HG03039 (cell line): Measurements from ENCODE around the gene NR1D2.
A peak's percentile ranks its signal among the peaks of the same experiment; 100 is the strongest.

Source experiments
- ATAC-seq: cut with Tn5 transposase; IDR thresholded peaks from one replicate; pipeline ENCODE4 v1.9.1; 2021; ENCODE audit warnings: mild to moderate bottlenecking, moderate library complexity; ENCODE audit not compliant: unreplicated experiment

NR1D2 gene

DNA sequence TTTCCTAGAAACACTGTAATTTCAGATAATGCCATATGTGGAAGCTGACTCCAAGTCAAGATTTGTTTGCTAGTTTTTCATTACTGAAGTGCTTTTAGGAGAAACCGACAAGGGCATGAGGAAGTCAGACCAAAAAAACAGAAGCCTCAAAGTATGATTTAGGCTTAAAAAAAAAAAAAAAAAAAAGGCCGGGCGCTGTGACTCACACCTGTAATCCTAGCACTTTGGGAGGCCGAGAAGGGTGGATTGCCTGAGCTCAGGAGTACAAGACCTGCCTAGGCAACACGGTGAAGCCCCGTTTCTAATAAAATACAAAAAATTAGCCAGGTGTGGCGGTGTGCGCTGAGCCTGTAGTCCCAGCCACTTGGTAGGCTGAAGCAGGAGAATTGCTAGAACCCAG lies 16.6 kb upstream of the NR1D2 start:
- ATAC-seq, result no peak

DNA sequence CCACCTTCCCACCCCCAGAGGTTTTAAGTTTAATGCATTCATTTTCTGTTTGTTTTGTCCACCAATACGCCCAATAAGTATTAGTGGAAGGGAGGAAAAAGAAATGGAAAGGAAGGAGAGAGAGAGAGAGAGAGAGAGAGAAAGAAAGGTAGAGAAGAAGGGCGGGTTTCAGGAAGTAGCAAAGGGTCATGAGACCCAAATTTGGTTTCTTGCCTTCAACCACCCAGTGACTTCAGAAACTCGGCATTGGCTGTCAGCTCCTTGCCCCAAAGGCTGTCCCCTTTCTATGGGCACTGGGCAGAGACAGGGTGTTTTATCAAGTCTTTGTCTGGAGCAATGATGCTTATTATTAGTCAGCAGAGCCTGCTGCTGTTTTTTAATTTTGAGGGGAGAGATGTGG lies 13.5 kb upstream of the NR1D2 start:
- no peak for ATAC-seq

DNA sequence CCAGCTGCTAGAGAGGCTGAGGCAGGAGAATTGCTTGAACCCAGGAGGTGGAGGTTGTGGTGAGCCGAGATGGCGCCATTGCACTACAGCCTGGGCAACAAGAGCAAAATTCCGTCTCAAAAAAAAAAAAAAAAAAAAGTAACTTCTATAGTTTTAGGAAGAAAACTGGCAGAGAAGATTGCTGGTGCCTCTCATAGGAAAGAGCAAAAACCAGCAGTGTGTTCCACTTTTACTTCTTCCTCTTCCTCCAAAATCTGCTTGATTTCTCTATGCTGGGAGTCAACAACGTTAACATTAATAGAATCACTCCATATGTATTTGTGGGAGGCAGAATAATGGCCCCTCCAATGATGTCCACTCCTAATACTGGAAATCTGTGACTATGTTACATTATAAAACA lies 12.5 kb upstream of the NR1D2 start:
- no peak for ATAC-seq

DNA sequence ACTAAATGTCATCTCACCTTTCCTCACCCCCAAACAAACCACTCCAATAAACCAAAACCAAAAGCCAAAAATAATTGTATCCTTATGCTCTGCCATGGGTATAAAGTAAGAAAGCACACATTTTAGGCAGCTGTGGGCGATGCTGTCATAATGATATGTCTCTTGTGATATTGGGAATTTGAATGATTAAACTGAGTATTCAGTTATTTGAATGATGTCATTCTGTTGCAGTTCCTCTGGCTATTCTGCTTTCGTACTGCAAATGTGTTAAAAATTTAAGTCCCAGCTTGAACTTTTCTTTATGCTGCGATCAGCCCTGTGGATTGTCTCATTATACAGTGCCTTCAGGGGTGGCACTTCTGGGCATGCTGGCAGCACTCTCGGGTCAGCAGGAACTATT lies 10.8 kb upstream of the NR1D2 start:
- ATAC-seq, result no peak

DNA sequence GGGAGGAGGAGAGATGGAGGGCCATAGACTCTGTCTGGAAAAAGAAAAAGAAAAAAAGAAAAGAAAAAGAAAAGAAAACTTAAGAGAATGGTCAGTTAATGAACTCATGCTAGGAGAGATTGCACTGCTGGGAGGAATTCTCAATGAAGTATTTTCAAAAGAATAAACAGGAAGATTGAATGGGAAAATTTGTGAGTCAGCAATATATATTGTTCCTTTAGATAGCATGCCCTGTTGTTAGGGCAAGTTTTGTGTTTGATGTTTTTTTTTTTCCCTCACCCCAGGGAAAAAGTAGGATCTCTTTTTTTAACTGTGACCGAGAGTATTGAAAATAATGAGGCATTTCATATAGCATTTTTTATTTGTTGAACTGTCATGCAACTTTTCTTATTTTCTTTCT lies 7.8 kb upstream of the NR1D2 start:
- no peak for ATAC-seq

DNA sequence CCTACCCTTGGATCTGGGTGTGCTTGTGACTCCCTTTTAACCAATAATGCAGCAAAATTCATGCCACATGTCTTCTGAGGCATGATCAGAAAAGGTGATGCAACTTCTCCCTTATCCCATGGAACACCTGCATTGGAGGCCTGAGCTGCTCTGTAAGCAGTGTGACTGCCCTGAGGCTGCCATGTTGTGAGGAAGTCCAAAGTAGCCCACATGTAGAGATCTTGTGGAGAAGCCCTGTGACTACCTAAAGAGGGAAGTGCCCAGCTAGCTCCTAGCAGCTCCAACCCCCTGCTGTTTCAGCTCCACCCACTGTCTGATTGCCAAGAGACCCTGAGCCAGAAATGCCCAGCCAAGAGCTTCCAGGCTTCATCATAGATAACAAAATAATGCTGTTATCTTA lies 6.4 kb upstream of the NR1D2 start:
- no peak for ATAC-seq

DNA sequence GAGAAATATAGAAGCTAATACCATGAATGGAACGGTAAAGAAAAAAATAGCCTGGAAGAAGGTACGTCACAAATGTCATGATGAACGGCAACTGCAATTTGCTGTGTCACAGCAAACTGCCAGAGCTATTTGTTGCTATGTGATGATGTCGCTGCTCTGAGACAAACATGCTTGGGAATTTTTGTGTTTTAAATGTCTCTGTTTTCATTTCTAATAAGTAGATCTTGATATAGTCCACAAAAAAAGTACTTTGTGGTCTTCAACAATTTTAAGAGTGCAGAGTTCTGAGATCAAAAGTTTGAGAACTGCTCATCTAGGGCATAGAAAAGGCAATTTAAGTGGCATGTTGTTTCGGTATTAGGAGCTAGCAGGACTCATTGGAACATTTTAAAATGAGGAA lies 4.3 kb upstream of the NR1D2 start:
- ATAC-seq, result no peak

DNA sequence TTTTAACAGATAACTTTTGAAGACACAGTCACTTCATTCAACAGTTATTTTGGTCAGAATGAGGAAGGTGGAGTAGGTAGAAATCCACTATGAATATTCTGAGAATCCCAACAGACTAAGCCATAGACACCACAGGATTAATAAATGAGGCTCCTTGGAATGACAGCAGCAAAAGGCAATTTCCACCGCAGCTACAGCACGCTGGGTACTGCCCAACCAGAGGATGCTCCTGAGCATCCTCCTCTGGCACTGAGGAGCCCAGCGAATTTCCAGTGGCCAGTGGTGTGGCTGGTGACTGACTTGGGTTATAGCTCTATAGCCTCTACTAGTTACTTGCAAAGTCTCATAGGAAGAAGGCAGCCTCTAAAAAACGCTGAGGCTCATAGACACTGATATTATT lies 3.6 kb upstream of the NR1D2 start:
- ATAC-seq, result no peak

DNA sequence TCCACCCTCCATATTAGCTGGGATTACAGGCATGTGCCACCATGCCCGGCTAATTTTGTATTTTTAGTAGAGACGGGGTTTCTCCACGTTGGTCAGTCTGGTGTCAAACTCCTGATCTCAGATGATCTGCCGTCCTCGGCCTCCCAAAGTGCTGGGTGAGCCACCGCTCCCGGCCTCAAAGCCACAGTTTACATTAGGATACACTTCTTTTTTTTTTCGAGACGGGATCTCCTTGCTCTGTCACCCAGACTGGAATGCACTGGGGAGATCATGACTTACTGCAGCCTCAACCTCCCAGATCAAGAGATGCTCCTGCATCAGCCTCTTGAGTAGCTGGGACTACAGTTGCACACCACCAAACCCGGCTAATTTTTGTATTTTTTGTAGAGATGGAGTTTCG lies 2.5 kb upstream of the NR1D2 start:
- ATAC-seq, result no peak

DNA sequence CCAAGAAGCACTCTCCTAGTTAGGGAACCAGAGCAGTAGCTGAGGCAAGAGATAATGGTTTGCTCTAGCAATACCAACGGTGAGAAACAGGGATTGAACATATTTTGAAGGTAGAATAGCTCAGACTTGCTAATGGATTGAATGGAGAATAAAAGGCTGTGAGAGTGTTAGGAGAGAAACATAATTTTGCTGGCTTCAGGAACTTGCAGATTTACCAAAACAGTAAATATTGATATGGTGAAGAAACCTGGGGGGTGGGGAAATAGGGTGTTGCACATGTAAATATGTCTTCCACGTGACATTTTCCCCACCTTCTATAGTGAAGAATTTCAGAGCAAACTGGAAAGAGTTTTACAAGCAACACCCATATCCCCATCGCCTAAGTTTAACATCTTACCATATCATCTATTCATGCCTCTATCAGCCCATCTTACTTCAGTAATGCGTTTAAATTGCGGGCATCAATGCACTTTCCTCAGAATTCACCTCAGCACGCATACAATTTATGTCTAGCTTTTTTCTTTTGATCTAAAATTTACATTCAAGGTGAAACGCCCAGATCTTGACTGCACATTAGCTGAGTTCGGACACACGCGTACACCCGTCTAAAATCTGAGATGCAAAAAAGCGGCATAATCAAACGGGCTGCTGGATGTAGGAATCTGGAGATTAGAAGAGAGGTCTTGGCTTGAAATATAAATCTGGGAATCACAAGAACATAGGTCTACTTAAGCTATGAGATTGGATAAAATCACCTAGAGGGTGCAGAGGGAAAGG lies 891 bp upstream of the NR1D2 start:
- ATAC-seq, result no peak

DNA sequence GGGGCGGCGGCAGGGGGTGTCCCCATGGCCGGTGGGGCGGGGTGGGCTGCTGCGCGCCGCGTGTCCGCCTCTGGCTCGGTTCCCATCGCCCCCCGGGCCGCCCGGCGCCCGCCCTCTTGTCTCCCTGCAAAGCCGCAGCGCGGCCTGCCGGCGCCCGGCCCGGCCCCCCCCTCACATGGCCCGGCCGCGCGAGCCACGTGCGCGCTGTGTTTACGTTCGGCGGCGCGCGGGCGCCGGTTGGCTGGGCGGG lies 502 bp downstream of the NR1D2 start:
- ATAC-seq, result no peak

DNA sequence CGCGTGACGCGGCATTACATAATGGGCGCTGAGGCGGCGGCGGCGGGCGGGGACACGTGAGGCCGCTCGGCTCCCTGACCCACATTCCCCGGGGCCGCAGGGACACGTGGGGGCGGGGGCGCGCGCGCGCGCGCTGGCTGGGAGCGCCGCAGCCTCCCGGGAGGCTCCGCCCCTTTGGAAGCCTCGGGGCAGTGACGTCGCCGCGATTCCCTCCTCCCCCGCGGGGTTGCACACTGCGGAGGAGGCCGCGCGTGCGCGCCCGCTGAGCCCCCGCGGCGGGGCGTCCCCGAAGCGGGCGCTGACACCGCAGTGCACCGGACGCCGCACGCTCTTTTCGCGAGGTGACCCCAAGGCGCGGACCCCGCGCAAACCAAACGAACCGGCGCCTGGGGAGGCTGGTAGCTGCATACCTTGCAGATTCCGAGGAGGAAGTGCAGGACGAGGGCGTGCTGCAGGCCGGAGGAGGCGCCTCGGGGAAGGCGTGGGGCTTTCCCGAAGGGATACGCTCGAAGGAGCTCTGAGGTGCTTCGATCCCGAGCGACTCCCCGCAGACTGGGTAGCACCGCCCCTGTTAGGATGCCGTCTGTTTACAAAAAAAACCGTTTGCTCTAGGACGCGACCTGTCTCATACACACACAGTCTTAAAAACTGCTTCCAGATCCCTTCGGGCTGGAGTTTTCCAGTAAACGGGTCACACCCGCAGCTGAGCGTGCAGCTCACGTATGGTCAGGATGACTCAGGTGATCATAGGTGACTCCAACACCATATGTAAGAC lies 1.0 kb downstream of the NR1D2 start:
- peak; percentile 79 for ATAC-seq

DNA sequence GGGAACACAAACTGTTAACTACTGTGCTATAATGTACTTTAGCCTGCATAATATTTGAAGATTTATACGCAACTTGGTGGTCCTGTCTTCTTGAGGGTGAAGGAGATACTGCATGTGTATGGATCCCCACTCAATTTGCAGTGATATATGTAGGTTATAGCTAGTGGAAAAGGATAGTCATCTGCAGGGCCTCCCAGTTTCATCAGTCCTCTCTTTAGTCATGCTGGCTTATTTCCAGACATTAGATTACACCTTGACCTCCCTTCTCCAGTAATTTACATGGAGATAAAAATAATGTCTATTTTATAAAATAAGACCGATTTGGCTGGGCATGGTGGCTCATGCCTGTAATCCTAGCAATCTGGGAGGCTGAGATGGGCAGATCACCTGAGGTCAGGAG lies 3.7 kb downstream of the NR1D2 start:
- ATAC-seq, result no peak

DNA sequence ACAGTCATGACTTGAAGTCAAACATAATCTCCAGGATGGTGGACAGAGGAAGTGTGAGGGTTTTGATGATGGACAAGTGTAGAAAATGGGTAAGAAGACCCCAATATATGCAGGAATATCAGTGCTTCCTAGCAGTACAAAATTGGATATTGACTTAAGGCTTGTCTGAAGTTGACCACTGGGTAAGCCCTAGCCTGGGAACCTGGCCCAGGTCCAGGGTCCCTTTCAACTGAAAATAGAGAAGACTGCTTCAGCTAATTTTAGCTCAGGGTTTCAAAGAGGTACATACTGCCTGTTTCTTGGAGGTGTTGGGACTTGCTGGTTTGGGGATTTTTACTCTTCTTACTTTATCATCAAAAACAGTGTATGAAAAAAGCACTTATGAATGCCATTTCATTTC lies 4.7 kb downstream of the NR1D2 start:
- no peak for ATAC-seq

DNA sequence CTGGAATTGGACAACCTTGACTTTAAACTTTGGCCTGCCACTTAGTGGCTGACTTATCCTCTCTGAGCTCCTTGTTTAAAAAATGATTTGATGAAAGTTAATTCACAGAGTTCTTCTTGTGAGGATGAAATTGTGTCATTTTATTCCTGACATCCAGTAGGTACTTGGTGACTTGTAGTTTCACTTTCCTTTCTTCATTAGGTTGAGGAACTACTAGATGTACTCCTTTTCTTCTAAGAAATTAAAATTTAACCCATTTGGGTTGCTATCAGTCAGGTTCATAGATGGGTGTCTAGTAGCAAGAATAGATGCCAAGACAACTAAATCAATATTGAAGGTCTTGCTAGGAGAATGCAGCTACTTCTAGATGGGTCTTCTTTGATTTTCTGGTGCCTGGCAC lies 5.2 kb downstream of the NR1D2 start:
- ATAC-seq, result no peak

DNA sequence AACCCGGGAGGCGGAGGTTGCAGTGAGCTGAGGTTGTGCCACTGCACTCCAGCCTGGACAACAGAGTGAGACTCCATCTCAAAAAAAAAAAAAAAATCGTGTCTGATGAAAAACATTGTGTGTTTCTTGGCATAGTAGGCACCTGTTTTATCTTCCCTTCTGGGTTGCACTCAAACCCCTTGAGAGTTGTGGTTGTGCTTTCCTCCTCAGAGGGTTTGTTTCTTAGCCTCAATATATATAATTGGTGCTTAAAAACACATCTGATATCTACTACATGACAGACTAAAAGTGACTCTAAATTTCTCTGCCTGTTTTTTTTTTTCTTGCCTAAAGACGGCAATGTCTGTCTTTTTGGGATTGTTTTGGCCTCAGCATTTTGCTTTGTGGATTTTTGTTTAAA lies 7.6 kb downstream of the NR1D2 start:
- ATAC-seq, result no peak

DNA sequence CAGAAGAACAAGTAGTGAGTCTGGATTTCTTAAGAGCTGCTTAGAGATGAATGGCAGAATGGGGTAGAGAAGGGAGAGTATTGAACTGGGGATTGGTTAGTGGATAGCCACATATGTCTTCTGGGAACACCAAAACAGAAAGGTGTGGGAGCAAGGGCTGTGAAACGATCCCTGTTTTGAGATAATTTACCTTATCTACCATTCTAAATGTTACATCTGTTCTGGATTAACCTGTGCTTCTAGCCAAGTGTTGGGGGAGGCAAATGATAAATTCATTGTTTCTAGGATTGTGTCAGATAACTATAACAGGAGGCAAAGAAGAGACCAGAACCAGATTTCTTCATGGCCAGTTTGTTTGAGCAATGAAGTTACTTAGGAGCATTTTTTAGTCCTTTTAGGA lies 8.4 kb downstream of the NR1D2 start:
- no peak for ATAC-seq

DNA sequence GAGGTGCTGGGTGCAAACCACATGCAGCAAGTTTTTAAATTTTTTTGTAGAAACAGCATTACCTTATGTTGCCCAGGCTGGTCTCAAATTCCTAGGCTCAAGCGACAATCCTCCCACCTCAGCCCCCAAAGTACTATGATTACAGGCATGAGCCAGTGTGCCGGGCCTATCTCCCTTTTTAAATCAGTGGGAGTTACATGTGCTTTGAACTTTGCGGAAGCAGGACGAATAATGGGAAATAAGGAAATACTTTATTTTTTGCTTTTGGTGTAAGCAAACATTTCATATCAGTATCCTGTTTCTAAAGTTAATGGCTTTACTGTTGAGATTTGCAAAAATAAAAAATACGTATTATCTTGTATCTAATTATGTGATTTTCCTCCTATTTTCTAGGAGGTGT lies 9.1 kb downstream of the NR1D2 start:
- no peak for ATAC-seq

DNA sequence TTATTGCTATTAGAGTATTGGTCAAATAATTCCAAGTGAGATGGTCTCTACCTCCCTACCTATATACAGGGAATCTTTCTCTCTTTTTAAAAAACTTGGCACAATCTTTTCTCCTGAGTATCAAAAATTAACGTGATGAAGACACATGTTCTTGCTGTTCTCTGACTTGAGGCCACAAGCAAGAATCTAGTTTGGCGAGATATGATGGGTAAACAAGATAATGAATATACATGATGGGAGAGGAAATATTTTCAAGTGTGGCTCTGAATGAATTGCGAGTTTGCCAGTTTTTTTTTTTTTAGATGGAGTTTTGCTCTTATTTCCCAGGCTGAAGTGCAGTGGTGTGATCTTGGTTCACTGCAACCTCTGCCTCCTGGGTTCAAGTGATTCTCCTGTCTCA lies 11.6 kb downstream of the NR1D2 start:
- no peak for ATAC-seq

DNA sequence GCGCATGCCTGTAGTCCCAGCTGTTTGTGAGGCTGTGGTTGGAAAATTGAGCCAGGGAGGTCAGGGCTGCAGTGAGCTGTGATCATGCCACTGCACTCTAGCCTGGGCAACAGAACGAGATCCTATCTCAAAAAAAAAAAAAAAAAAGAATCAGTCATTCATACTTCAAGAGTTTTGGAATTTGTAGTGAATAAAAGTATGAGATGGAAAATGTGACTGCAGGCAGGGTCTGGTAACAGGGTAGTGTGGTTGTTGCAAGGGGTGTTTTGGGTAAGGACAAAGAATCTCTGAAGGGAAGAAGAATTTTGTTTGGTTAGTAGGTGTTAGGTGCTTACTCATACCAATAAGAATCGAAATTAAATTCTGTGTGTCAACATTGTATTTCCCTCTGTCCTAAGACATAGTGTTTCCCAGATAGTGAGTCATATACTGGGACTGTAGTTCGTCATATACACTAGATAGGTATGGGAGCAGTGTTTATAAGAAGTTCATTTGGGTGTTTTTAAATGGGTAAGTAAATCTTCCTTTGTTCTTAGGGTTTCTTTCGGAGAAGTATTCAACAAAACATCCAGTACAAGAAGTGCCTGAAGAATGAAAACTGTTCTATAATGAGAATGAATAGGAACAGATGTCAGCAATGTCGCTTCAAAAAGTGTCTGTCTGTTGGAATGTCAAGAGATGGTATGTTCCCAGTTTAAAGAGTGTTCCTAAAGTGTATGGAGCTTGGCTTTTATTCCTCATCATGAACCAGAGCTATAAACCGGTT lies 14.2 kb downstream of the NR1D2 start:
- no peak for ATAC-seq

DNA sequence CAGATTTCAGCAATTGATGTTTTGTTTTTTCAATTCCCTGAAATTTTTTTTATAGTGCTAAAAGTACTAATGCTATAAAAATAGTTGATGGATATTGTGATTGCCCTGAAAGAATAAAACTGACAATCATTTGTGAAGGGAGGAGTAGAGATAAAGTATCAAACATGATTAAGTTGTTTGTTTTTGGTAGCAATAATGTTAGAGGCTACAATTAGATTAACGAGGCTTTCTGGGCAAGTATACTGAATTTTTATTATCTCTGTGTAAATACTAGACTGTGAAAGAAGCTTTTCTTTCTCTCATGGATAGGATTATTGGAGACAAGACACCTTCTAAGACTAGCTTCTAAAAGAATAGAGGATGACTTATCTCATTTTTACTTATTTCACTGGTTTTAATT lies 15.6 kb downstream of the NR1D2 start:
- ATAC-seq, result no peak

DNA sequence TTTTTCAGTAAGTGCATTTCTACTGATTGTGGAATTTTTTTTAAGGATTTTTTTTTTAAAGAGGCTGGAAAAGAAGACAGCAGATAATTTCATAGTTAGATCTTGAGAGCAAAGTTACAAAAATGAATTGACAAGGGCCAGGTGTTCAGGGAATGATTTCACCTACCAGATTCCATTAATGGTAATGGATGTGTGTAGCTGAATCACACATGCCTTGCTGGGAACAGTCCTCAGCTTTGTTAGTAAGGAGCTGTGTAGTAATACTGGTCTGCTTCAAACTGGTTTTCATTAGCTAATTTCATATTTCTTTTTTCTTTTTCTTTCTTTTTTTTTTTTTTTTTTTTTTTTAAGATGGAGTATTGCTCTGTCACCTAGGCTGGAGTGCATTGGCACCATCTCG lies 16.0 kb downstream of the NR1D2 start:
- ATAC-seq, result no peak
